Activated T-cell treated with anti-CD3 and anti-CD28 coated beads, Interleukin-2, amount 50 U/mL, for 48 hours (primary cell): ENCODE measurements around the gene AGBL5.
"Not testable (repeated sequence)": the region's sequence is repeated elsewhere in the genome, so short reads cannot be mapped to it uniquely, and the experiment has no call there.

Source experiments
- DNase-seq, 2 experiments: peaks; one replicate each; pipeline ENCODE4 v3.0.0-alpha.2; 2020

Gene AGBL5

DNA sequence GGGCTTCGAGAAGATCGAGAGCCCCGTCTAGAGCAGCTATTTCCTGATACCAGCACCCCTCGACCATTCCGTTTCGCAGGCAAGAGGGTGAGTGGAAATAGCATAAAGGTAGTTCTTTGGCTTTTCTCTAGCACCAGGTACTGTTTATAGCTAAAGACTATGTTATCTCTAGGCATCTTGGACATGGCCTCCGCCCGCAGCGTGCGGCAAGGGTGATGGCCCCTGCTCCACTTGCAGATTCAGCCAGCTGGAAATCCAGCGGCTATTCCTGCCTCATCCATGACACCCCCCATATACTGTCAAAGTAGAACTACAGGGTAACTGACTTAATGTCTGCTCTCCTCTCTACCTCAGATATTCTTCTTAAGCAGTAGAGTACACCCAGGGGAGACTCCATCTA lies 3.3 kb downstream of the AGBL5 start:
- no peak for DNase-seq

DNA sequence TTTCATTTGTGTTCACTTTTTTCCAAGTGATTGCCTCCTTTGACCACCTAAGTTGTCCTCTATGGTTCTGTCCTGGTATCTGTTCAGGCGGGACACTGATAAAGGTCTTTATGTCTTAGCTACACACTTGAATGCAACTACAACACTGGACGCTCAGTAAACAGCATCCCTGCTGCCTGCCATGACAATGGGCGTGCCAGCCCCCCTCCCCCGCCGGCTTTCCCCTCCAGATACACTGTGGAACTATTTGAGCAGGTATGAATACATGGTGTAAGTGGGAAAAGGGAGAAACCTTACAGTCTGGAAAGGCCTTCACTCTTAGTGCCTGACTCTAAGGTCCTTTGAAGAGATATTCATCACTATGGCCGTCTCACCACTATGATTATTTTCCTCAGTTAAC lies 5.7 kb downstream of the AGBL5 start:
- DNase-seq, result no peak

DNA sequence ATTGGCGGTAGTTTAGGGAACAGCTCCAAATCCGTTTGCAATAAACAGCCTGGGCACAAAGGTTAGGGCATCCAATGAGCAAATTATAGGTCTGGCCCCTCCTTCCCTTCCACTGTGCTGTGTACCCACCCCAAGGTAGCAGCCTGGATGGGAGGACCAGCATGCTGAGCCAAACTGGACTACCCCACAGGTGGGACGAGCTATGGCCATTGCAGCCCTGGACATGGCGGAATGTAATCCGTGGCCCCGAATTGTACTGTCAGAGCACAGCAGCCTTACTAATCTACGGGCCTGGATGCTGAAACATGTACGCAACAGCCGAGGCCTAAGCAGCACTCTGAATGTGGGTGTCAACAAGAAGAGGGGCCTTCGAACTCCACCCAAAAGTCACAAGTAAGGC lies 6.7 kb downstream of the AGBL5 start:
- no peak for DNase-seq

DNA sequence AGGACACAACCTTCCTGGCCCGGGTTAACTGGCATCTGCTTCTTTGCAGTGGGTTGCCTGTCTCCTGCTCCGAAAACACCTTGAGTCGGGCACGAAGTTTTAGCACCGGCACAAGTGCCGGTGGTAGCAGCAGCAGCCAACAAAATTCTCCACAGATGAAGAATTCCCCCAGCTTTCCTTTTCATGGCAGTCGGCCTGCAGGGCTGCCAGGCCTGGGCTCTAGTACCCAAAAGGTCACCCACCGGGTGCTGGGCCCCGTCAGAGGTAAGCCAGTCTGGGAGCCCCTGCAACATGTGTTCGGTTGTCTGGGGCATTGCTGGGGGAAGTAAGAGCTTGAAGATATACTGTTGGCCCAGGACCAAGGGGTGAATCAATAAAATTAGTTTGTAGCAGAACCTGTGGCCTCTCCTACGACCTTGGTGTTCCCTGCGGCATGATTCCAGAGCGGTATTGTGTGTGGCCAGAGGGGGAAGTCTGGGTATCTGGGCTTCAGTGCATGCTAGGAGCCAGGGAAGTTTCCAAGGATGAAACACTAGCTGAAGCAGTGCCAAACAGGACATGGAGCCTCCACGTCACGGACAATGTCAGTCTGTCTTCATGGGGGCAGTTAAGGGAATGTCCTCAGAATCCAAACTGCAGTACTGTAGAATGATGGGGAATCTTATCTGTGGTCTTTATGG lies 7.8 kb downstream of the AGBL5 start:
- no peak for DNase-seq

DNA sequence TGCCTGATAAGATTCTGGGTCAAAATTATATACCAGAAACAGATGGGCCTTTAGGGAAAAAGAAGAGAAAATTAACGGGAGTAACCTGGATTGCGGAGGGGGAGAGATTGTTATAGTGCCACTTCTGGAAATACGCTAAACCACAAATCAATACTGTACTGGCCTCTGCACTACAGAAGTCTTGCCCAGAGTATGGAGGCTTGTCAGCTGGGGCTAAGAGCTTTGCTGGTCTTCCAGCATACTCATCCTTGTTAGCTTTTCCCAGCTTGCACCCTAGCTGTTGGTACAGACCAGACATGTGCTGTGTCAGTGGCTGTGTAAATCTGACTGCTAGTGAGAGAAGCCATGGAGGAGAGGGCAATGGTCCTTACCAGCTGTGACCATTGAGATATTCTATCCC lies 8.9 kb downstream of the AGBL5 start:
- DNase-seq, result no peak

DNA sequence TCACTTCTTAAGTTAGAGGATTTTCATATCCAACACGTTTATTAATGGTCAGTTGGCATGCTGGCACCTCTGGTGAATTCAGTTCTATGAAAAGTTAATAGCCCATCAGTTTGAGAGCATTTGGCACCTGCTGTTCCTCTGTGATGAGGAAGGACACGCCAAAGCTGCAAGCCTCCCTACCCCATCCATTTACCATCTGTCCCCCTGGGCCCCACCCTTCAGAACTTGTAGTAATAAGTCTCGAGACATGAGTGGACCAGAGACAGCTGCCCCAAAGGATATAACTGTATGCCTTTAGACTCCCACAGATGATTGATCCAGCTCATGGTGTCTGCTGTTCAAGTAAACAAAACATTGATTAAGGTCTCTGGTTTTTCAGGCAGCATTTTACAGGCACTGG lies 13.7 kb downstream of the AGBL5 start:
- DNase-seq, result no peak

DNA sequence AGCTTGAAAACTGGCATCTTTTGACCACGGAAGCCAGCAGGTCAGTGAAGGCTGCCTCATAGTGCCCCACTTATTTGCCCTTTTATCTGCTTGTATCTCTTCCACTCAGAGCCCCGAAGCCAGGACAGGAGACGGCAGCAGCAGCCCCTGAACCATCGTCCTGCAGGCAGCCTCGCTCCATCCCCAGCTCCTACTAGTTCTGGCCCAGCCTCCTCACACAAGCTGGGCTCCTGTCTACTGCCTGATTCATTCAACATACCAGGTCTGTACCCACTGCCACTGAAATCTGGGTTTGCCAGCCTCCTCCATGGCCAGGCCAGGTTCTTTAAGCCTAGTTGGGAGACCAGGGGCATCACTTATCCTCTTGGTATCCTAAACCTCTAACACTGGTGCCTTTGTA lies 15.9 kb downstream of the AGBL5 start:
- DNase-seq, result no peak

DNA sequence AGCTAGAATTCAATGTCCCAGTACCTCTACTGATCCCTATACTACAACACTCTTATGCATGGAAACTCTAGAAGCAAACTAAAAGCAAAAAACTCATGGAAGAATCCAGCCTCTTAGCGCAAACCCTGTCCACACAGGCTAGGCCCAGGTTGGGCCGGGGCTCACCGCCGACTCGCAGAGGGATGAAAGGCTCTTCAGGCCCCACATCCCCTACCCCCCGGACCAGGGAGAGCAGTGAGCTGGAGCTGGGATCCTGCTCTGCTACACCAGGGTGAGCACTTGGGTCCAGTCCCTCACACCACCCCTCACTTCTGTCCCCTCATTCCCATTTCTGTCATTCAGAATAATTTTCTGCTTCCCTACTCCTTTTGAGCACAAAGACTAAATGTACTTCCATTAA lies 18.0 kb downstream of the AGBL5 start:
- DNase-seq, result no peak

DNA sequence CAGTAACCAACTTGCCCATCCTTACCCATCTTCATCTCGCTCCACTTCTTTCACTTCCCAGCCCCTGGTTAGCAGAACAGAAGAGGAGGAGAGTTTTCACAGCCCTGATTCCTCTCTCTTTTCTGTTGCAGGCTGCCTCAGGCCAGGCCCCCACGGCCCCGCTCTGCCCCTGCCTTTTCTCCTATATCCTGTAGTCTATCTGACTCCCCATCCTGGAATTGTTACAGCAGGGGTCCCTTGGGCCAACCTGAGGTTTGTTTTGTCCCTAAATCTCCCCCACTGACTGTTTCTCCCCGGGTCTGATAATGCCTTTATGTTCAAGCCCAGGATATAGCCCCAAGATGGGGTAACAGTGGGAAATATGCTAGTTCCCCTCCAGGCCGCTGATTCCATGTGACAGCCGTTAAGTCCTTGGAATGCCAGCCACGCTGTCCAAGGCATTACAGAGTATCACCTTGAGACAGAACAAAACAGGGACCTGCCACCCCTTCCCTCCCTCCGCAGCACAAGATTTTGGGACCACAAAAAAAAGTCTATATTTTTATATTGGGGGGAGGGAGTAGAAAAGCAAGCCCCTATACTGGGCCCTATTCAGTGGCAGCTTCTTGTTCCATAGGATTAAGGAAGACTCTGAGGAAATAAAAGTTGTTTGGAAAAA lies 18.6 kb downstream of the AGBL5 start:
- no peak for DNase-seq

DNA sequence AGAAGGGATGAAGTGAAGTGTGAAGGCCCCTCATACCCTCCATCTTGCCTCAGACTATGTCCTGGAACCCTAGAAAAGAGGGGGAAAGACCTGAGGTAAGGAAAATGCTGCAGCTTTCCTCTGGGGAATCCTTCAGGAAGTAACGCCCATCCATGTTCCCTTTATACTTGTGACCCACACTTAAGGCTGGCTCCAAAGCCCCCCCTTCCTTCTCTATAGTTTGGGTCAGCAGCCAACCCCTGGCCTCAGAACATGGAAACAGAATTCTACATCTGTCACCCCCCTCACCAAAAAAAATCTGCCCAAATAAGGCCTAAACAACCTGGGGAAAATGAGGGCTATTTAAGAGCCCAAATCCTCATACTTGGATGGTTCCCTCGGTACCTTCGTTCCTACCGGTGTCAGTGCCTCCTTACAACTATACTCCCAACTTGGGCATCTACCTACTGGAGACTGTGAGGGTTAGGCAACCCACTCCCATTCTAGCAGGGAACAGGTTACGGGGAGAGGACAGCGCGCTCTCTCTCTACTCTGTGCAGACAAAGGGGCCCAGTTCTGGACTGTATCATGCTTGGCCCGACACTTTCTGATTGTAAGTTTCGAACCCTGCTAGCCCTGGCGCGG lies 19.3 kb downstream of the AGBL5 start:
- no peak for DNase-seq

DNA sequence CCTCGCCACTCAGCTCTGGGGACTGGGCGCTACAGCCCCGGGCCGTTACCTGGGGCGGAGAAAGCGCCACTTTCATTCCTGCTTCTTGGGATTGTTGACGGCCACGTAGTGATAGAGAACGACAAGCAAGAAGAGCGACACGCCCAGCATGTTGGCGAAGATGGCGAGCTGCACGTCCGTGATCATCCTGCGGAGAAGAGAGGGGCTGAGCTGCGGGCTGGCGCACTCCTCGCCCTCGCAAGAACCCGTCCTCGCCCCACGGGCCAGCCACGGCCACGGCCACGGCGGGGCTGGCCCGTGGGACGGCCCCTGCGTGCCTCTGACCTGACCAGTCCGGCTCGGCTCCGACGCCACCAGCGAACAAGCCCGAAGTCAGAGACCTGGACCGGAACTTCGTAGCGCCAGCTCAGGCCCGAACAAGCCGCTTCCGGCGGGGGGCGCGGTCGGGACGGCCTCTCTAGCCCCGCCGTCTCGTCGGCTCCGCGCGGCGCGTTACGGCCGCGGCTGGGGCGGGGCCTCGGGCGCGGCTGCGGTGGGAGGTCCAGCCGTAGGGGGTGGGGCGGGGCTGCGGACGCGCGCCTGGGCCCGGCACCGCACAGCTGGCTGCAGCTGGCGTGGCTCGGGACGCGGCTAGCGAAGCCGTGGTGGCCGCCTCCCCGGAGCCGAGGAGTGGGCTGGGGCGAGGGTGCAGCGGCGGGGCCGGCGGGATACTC lies 20.0 kb downstream of the AGBL5 start, which contains the start of gene OST4:
TSS of gene OST4 (minus strand) at position 378 of the 713 bp plus-strand sequence.
- DNase-seq, result peak; percentile 92 to 94

DNA sequence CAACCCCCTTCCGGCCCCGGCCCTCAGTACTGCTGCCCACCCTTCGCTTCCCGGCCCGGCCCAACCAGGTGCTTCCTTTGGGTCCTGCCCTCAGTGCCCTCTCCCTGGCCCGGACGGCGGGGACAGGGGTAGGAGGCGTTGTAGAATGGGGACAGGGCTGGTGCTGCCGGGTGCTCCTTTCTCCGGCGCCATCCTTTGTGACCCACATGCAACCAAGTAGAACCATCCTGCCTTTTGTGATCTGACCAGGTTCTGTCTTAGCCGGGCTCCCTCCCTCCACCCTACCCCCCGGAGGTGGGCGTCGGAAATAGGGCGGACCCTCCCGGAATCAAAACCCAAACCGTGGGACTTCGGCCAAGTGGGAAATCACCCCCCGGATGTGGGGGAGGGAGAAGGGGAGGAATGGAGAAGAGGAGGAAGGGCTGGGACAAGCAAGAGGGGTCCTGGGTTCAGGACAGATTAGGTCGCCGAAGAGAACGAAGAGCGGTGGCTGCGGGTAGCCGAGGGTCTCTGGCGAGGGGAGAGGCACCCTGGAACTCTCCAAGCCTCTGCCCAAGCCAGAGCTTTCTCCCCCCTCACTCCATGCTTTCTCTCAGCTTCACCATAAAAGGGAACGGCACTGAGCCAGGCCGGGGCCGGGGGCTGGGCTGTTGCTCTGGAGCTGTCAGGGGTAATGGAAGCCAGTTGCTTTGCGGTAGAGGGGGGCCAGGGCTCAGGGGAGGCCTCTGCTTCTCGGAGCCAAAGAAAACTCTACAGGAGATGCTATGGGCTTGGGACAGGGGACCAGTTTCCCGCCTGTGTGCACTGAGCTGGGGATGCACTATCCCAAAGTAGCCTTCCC lies 20.7 kb downstream of the AGBL5 start:
- DNase-seq, result peak; percentile 69 to 70

DNA sequence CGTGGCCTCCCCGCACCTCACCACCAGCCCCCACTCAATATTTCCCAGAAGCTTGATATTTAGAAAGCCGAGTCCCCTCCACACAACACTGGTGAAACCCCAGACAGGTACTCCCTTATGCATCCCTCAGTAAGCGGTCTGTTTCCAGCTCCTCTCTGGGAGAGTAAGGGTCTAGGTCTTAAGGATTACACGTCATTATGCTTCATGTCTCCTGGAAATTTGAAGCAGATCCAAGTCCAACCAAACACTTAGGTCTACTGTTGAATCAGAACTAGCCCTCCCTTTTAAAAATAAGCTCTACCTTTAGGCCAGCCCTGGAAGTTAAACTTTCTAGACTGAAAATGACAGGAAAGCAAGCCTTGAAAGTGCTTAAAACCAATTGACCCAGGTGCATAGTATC lies 21.5 kb downstream of the AGBL5 start:
- DNase-seq, result no peak

DNA sequence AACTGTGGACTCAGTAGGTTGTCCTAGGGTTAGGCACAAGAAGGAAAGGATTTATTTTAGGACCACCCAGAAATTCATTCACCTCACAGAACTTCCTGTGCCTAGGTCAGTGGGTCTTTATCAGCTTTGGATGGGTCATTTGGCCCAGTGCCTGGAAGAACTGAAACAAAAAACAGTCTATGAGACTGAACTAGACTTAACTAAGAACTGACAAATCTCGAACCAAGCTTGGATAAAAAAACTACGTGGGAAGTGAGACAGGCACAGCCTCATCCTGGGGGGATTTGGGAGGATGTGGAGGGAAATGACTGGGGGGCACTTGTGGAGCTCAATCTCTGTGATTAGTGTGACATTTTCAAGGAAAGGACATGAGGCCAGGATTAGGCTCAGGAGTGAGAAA lies 22.3 kb downstream of the AGBL5 start:
- DNase-seq, result no peak

DNA sequence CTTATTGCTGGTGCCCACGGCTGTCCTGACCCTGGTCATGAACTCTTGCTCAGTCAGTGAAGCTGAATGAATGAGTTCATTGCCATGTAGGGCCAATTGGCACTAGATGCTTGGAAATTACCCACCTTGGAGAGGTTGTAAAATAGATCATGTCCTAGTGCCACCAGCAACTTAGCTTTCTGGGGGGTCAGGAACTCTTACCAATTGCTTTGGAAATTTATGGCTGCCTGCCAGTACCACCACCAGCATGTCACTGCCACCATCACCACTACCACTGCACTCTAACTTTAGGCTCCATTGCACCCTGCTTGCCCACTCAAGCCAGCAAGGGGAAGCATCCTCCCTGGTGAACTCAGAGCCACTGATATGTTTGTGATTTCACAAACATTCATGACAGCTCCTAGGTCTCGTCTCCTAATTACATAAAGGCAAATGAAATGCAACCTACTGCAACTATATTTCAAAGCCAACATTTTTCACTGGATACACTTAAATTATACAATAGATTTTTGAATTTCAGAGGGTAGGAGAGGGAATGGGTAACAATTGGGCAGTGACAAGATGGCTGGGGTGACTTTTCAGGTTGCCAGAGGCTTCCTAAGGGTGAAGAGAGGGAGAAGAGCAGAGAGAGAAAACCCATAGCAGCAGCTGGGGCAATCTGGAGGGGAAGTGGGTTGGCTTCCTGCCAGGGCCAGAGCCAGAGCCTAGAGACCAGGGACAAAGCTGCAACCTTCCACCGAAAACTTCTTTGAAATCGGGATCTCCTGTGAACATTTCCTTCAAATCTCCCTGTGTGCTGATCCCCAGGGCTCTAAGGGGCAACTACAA lies 23.5 kb downstream of the AGBL5 start:
- peak; percentile 45 to 47 for DNase-seq

DNA sequence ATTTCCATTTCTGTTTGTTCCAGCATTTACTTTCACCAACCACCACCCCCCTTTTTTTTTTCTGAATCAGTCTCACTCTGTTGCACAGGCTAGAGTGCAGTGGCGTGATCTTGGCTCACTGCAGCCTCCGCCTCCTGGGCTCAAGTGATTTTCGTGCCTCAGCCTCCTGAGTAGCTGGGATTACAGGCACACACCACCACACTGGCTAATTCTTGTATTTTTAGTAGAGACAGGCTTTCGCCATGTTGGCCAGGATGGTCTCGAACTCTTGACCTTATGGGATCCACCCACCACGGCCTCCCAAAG lies 24.1 kb downstream of the AGBL5 start:
- not testable (repeated sequence) for DNase-seq

DNA sequence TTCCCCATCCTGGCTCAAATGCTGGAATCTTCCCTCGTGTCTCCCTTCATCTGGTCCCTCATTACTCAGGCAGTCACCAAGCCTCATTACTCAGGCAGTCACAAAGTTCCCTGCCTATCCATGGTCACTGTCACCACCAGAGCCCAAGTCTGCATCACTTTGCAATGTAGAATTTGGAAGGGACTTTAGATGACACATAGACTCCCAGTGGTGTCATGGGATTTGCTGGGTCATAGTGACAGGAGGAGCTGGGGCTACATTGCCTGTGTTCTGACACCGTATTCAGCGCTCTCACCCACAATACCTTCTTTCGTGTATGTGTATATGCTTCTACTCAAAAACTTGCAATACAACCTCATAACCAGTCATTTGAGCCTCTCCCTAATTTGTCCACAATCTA lies 24.9 kb downstream of the AGBL5 start:
- no peak for DNase-seq

DNA sequence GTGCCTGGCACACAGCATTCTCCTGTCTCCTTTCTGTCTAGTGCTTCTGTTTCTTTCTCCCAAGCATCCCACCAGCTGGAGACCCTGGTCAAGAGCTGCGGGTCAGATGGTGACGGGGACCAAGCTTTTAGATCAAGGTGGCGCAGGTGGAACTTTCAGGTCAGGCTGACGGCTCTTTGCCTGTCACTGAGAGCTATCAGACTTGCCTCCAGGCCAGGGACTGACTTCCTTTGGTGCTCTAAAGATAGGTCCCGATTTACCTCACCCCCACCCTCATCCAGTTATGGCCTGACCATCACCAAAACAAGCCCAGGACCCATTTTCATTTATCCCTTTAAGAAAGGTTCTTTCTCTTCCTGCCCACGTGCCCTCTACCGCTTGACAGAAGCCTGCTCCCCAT lies 25.8 kb downstream of the AGBL5 start:
- no peak for DNase-seq

DNA sequence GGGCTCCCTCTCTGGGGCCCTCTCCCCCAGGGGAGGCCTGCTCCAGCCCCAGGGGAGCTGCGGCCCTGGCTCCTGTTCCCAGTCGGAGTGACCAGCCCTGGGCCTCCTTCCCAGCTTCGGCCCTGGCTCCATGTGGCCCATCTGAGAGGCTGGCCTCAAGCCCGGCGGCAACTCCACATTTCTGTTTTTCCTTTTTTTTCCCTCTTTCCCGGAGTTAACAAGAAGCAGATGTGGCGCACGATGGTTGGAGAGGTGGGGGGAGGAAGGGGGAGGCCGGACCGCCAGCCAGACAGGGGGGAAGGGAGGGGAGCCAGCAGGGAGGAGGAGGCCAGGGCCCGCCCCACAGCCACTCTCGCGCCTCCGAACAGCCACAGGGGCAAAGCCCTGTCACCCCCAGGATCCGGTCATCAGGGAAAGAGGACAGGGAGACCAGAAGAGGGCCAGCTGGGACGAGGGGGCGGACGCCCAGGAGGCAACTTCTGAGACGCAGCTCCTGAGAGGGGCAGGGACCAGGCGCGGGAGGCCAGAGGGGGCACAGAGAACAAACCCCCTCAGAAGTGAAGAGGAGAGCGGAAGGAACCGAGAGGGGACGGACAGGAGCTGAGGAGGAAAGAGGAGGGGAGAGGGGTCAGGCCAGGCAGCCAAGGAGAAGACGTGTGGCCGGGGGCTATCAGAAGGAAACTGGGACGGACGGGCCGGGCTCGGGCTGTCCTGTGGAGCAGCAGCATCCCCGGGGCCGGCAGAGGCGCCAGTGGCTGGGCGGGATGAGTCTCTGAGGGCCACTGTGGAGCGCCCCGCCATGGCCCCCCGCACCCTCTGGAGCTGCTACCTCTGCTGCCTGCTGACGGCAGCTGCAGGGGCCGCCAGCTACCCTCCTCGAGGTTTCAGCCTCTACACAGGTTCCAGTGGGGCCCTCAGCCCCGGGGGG lies 27.1 kb downstream of the AGBL5 start, which contains the start of gene EMILIN1:
TSS of gene EMILIN1 (plus strand) at position 349 of the 928 bp plus-strand sequence. CDS start at position 800, 451 bp downstream.
- DNase-seq, result no peak

DNA sequence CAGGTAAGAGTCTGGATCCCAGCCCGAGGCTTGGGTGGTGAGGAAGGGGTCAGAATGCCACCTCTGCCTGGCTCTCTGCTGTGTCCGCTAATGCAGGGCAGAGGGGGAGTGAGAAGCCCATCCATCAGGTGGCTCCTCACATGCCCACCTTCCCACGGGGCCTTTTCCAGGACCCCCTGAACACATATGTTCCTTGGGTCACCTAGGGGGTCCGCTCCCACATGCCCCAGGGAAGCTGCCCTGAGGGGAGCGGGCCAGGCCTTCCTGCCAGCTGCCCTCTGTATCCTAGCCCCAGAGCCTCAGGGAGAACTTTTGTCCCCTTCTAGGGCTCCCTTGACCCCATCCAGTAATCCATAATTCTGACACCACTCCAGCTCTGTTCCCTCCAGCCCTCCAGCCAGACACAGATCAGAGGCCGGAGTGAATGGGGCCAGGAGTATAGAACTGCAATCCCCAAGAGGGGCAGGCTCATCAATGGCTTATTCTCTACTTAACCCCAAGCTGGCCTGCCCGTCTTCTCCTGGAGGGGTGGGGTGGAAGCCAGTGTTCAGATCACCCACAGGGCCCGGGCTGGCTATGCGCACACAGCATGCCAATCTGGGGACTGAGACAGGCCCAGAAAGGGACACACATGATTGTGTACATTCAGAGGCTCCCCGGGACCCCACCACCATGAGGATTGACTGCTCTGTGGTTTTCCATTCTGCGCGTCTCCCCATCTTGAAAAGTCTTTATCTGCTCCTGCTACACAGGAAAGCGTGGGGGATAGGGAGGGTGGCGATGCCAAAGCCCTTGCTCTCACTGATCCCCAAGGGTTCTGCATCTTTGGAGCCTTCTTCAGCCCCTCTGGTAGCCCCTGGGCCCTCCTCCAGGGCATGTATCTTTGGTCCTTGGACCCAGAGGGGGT lies 28.0 kb downstream of the AGBL5 start:
- no peak for DNase-seq
